IMR-90 (cell line): Measurements from ENCODE around the gene RFTN1. TPM values are rescaled to one million over a fixed set of nuclear protein-coding genes. Genes with fewer than 3 reads are reported as not detected.

ENCODE experiments used
- ATAC-seq: fragments of 200-7000 bp; cut with Tn5 transposase; 2 replicates; pipeline ENCODE4 v1.9.1; 2020; ENCODE audit warnings: low read depth, mild to moderate bottlenecking, moderate library complexity
- BruUV-seq: library from RNA; stranded (reverse); fragments of 400-500 nt; replicated peaks from 2 replicates; lab custom pipeline; 2021; lab: Mats Ljungman, UMichigan
- CTCF ChIA-PET: fragments of 300-600 bp; formaldehyde crosslinking; extraction: SDS; loops from one replicate; lab custom pipeline; 2021; ENCODE audit warnings: antibody characterized with exemption; lab: Yijun Ruan, JAX
- POLR2A ChIA-PET: fragments of 300-600 bp; sonication (Branson Sonifier 250); formaldehyde crosslinking; loops from one replicate; lab custom pipeline; 2022; ENCODE audit warnings: antibody characterized with exemption; ENCODE audit not compliant: unreplicated experiment; lab: Charles Lee
- DNase-seq: peaks from one replicate; pipeline ENCODE4 v3.0.0; 2013
- H2AFZ ChIP-seq: replicated peaks from 2 replicates; pipeline ENCODE3; 2013; ENCODE audit warnings: low read length, mild to moderate bottlenecking; ENCODE audit not compliant: poor library complexity
- H2AK5ac ChIP-seq: 2 replicates; pipeline ENCODE4 v1.6.1; 2013; ENCODE audit warnings: low read depth, low read length, inconsistent platforms
- H2AK9ac ChIP-seq: replicated peaks from 2 replicates; pipeline ENCODE3; 2013; ENCODE audit warnings: mild to moderate bottlenecking, low read depth, low read length, moderate library complexity; ENCODE audit not compliant: poor library complexity
- H2BK120ac ChIP-seq: 2 replicates; pipeline ENCODE4 v1.6.1; 2013; ENCODE audit warnings: low read depth, low read length, inconsistent platforms
- H2BK15ac ChIP-seq: 3 replicates; pipeline ENCODE4 v1.6.1; 2013; ENCODE audit warnings: low read depth, low read length, inconsistent platforms
- H2BK20ac ChIP-seq: 2 replicates; pipeline ENCODE4 v1.6.1; 2013; ENCODE audit warnings: low read depth, mild to moderate bottlenecking, inconsistent platforms, low read length, moderate library complexity
- H2BK5ac ChIP-seq: 2 replicates; pipeline ENCODE4 v1.6.1; 2013; ENCODE audit warnings: mild to moderate bottlenecking, low read depth, low read length, inconsistent platforms; ENCODE audit not compliant: poor library complexity, severe bottlenecking
- H3K14ac ChIP-seq: replicated peaks from 2 replicates; pipeline ENCODE4 v1.6.1; 2013; ENCODE audit warnings: low read depth, low read length, inconsistent platforms
- H3K18ac ChIP-seq: 2 replicates; pipeline ENCODE4 v1.6.1; 2013; ENCODE audit warnings: low read depth, low read length, control low read depth
- H3K23ac ChIP-seq: 2 replicates; pipeline ENCODE4 v1.6.1; 2013; ENCODE audit warnings: low read depth, low read length, inconsistent platforms
- H3K27ac ChIP-seq: 2 replicates; pipeline ENCODE4 v1.5.1; 2013; ENCODE audit warnings: mild to moderate bottlenecking, control low read depth, low read length; ENCODE audit not compliant: insufficient read depth
- H3K27me3 ChIP-seq: 2 replicates; pipeline ENCODE4 v1.6.1; 2013; ENCODE audit warnings: low read length; ENCODE audit not compliant: control insufficient read depth, insufficient read depth
- H3K36me3 ChIP-seq: 2 replicates; pipeline ENCODE4 v1.6.1; 2013; ENCODE audit warnings: low read length, mixed read lengths; ENCODE audit not compliant: control insufficient read depth, insufficient read depth
- H3K4ac ChIP-seq: 2 replicates; pipeline ENCODE4 v1.6.1; 2013; ENCODE audit warnings: low read depth, low read length, inconsistent platforms
- H3K4me1 ChIP-seq: 2 replicates; pipeline ENCODE4 v1.6.1; 2013; ENCODE audit warnings: low read length, mixed read lengths; ENCODE audit not compliant: control insufficient read depth, insufficient read depth
- H3K4me2 ChIP-seq: 2 replicates; pipeline ENCODE4 v1.6.1; 2013; ENCODE audit warnings: low read depth, mild to moderate bottlenecking, control low read depth, low read length, moderate library complexity
- H3K4me3 ChIP-seq: 2 replicates; pipeline ENCODE4 v1.5.1; 2013; ENCODE audit warnings: low read depth, mild to moderate bottlenecking, control low read depth, low read length, moderate library complexity; ENCODE audit not compliant: insufficient read depth
- H3K56ac ChIP-seq: 2 replicates; pipeline ENCODE4 v1.6.1; 2013; ENCODE audit warnings: low read length, inconsistent platforms; ENCODE audit not compliant: insufficient read depth; ENCODE audit errors: extremely low read depth
- H3K79me1 ChIP-seq, 2 experiments: 2 replicates each; pipeline ENCODE4 v1.6.1; 2013; ENCODE audit warnings: low read length in 2 of 2, inconsistent platforms in 1 of 2, low read depth in 1 of 2
- H3K9ac ChIP-seq: 2 replicates; pipeline ENCODE4 v1.6.1; 2013; ENCODE audit warnings: low read depth, low read length, control low read depth
- H3K9me1 ChIP-seq: 2 replicates; pipeline ENCODE4 v1.6.1; 2013; ENCODE audit warnings: low read length, inconsistent platforms; ENCODE audit not compliant: insufficient read depth
- H3K9me3 ChIP-seq: 2 replicates; pipeline ENCODE4 v1.6.1; 2013; ENCODE audit warnings: low read length; ENCODE audit not compliant: control insufficient read depth, insufficient read depth
- H4K20me1 ChIP-seq: 2 replicates; pipeline ENCODE4 v1.6.1; 2013; ENCODE audit warnings: low read length, inconsistent platforms; ENCODE audit not compliant: insufficient read depth
- H4K5ac ChIP-seq: 2 replicates; pipeline ENCODE4 v1.6.1; 2013; ENCODE audit warnings: mild to moderate bottlenecking, low read depth, low read length, control low read depth
- H4K8ac ChIP-seq, 2 experiments: 2 replicates each; pipeline ENCODE4 v1.6.1; 2013; ENCODE audit warnings: low read depth in 2 of 2, low read length in 2 of 2, control low read depth in 1 of 2, inconsistent platforms in 1 of 2
- H4K91ac ChIP-seq: 2 replicates; pipeline ENCODE4 v1.6.1; 2013; ENCODE audit warnings: low read depth, low read length, inconsistent platforms; ENCODE audit not compliant: insufficient read depth
- NFE2L2 ChIP-seq: fragments of 150-350 bp; IDR thresholded peaks from 2 replicates; pipeline ENCODE4 v1.6.1; 2016; ENCODE audit warnings: low read depth, mild to moderate bottlenecking, low read length
- WGBS, 2 experiments: methylation state at CpG; one replicate each; pipeline versions ENCODE4 v1.1.5 to v1.1.7; 2013; ENCODE audit warnings: missing lambda C conversion rate in 2 of 2; ENCODE audit not compliant: insufficient read length in 1 of 2; ENCODE audit errors: extremely low coverage in 2 of 2; 5-methylcytosine and 5-hydroxymethylcytosine counted together
- dilution Hi-C: fragments of 300-500 bp; cut with HindIII; formaldehyde crosslinking; loops from one replicate; pipeline ENCODE4 v1.14.3; 2018; ENCODE audit warnings: low sequenced_read_pairs; ENCODE audit not compliant: unreplicated experiment
- in situ Hi-C: fragments of 300-500 bp; cut with MboI; formaldehyde crosslinking; loops from 3 replicates; pipeline ENCODE4 v1.14.3; 2019; ENCODE audit warnings: low sequenced_read_pairs, inconsistent platforms, mixed read lengths
- intact Hi-C: fragments of 100-400 bp; cut with micrococcal nuclease; formaldehyde crosslinking; loops from 2 replicates; pipeline ENCODE4 v1.10.0; 2022
- polyA plus RNA-seq, 3 experiments: library from polyadenylated mRNA; depleted of rRNA; stranded (reverse); fragments of >200 nt; gene quantifications; 2 replicates each; pipeline ENCODE4 v1.2.3, GENCODE V29; 2012; ENCODE audit warnings: low replicate concordance in 1 of 3
- total RNA-seq: library from RNA; depleted of rRNA; stranded (reverse); fragments of >200 nt; gene quantifications from 2 replicates; pipeline ENCODE4 v1.2.3, GENCODE V29; 2012
- TF ChIP-seq, protein P1 (sequence below): conservative IDR thresholded peaks from 2 replicates; pipeline ENCODE4 v1.5.1; 2012; ENCODE audit warnings: mild to moderate bottlenecking, low read depth, low read length, improper control_type of control experiment

RFTN1 gene
- total and polyA plus RNA-seq, 2 of the 4 experiments (the other 2 are of a cell fraction) = 45.0 to 52.0 TPM

DNA sequence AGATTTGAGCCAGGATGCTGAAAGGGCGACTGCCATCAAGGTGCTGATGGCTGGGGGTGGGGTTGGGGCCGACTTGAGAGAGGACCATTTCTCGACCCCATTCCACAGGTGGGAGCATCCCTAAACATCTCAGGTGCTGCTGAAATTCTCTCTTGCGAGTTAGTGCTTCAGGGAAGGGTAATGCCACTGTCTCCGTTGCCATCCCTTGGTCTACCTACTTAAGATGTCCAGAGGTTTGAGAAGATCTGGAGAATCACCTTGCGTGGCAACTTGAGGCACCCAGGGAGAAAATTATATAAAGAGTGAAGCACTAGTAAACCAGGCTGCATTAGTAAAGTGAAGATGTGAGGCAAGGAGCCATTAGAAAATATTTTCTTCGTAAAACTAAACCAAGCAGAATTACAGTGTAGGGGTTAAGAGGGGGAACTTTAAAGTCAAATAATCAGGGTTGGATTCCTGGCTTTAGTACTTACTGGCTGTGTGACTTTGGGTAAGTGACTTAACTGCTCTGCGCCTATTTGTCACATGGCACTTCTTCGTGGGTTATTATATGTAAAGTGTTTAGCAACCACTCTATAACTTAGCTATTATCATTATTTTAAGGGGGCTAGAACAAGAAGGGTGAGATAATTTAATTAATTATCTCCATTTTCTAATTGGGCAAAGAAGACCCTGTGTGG, 662 bp upstream of the RFTN1 start:
- ChIA-PET POLR2A (no interaction called here), CTCF (no interaction called here)
- Histone ChIP-seq H3K4me2 (peak overlapping the region; percentile 94), H3K4ac (peak overlapping the region; percentile 98), H2BK5ac (peak overlapping the region; percentile 94), H2AK9ac (peak overlapping the region; percentile 91), H2AFZ (peak overlapping the region; percentile 96), H3K4me3 (peak overlapping the region; percentile 96), H2AK5ac (peak overlapping the region; percentile 84), H2BK20ac (peak overlapping the region; percentile 84), H4K20me1 (peaks cover 28% of the 10 kb centered on the region), H3K9me1 (peaks cover 9% of the 10 kb centered on the region), H3K79me1 (peaks cover 9 to 44% of the 10 kb centered on the region in 2 experiments; a peak in 3 of 4 replicates), H3K27ac (peak overlapping the region; percentile 96), H3K9me3 (no peaks in the 10 kb centered on the region), H3K27me3 (no peaks in the 10 kb centered on the region), H4K8ac (peak overlapping the region; percentile 87 to 94), H3K36me3 (no peaks in the 10 kb centered on the region; the same call in 1 of the 2 replicates), H3K56ac (peak overlapping the region; percentile 77), H4K5ac (peak overlapping the region; percentile 86), H2BK120ac (peak overlapping the region; percentile 97), H3K18ac (peak overlapping the region; percentile 88), H4K91ac (peak overlapping the region; percentile 94), H3K4me1 (peaks cover 17% of the 10 kb centered on the region), H3K9ac (peak overlapping the region; percentile 94), H2BK15ac (peak overlapping the region; percentile 85; the same call in 2 of the 3 replicates), H3K23ac (peak overlapping the region; percentile 87), H3K14ac (peak overlapping the region; percentile 94)
- ATAC-seq (no peak), DNase-seq (no peak)
- TSS peak; percentile 56 for BruUV-seq
- TF ChIP-seq, protein P1, sequence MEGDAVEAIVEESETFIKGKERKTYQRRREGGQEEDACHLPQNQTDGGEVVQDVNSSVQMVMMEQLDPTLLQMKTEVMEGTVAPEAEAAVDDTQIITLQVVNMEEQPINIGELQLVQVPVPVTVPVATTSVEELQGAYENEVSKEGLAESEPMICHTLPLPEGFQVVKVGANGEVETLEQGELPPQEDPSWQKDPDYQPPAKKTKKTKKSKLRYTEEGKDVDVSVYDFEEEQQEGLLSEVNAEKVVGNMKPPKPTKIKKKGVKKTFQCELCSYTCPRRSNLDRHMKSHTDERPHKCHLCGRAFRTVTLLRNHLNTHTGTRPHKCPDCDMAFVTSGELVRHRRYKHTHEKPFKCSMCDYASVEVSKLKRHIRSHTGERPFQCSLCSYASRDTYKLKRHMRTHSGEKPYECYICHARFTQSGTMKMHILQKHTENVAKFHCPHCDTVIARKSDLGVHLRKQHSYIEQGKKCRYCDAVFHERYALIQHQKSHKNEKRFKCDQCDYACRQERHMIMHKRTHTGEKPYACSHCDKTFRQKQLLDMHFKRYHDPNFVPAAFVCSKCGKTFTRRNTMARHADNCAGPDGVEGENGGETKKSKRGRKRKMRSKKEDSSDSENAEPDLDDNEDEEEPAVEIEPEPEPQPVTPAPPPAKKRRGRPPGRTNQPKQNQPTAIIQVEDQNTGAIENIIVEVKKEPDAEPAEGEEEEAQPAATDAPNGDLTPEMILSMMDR = no peak
- no peak for TF ChIP-seq NFE2L2
- 83% methylated on average over 1 of the region's 9 CpGs; no CpG with 5 or more reads in 1 of the 2 experiments for WGBS, 2 experiments
- intact Hi-C loops = loop anchor here (5.0 kb wide), 2 partner anchors 37 to 127 kb away; no protein-coding TSS in a partner anchor
- in situ Hi-C loops = no loop called here
- dilution Hi-C loops = no loop called here
